Measurements from ENCODE around the gene LNP1.
"Not testable (repeated sequence)": the region's sequence is repeated elsewhere in the genome, so short reads cannot be mapped to it uniquely, and the experiment has no call there.

Gene LNP1

GRCh38 chr3:100437721-100438622, 36.6 kb downstream of the LNP1 start:
- no peak for DNase-seq

DNA sequence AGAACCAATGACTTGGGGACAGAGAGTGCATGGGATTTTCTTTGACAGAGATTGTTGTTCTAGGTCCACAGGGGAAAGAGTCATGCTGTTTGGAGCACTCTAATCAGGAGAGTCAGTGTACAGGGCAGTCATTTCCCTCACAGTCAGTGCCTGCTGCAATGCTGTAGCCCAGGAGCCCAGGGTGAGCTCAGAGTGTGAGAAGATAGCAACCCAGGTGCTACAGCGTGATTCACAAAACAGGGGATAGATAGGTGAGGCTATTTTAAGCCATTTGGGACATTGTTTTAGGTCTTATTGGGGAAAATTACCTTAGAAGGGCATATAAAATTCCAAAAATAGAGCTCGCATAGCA, 37.3 kb downstream of the LNP1 start:
- no peak for DNase-seq

DNA sequence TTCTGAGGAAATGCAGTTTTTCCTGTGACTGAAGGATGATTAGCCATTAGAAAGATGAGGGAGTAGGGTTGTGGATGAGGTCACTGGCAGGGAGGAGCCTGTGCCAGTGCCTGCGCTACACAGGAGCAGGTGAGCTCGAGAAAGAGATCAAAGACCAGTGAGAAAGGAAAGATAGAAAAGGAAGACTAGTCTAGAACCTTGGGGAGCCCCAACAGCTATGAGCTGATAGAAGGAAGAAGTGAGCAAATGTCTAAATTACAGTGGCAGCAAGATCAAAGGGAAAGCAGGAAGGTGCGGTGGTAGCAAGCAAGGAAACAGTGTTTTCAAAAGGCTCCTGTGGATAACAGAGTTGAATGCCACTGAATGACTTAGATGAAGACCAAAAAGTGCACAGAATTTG, 39.6 kb downstream of the LNP1 start:
- DNase-seq = no peak

DNA sequence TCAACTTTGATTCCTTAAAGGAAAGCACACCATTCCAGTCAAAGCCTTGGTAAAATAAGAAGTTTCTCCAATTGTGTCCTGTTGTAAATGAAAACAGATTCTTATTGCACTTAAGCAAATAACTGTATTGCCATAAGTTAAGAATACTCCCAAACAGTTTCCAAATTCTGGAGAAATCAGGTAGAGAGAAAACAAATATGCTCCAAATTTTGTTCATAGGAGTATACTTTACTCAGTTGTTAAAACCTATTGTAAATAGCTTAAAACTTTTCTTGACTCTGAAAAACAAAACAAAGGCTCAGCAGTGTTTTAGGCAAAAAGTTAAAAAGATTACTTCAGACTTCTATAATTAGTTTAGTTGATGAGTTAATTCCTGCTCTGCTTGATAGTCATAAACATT, 42.4 kb downstream of the LNP1 start:
- DNase-seq = no peak

DNA sequence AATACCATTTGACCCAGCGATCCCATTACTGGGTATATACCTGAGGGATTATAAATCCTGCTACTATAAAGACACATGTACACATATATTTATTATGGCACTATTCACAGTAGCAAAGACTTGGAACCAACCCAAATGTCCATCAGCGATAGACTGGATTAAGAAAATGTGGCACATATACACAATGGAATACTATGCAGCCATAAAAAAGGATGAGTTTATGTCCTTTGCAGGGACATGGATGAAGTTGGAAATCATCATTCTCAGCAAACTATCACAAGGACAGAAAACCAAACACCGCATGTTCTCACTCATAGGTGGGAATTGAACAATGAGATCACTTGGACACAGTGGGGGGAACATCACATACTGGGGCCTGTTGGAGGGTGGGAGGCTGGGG, 45.7 kb downstream of the LNP1 start:
- not testable (repeated sequence) for DNase-seq

DNA sequence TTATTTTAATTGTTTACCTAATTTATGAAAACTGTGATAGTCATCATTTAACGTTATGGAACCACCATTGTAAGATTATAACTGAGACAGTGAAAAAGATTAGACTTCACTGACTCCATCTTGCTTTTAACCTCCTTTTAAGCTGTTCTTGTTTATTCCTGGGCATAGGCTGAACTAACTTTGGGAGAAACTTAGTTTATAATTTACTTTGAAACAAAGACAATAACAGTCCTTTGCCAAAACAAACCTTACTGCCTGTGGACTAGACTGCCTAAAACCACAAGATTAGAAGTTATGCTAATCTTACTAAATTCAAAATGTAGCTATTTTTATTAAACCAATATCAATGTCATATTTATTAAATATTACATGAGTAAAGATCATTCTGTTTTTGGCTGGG, 46.7 kb downstream of the LNP1 start:
- no peak for DNase-seq

DNA sequence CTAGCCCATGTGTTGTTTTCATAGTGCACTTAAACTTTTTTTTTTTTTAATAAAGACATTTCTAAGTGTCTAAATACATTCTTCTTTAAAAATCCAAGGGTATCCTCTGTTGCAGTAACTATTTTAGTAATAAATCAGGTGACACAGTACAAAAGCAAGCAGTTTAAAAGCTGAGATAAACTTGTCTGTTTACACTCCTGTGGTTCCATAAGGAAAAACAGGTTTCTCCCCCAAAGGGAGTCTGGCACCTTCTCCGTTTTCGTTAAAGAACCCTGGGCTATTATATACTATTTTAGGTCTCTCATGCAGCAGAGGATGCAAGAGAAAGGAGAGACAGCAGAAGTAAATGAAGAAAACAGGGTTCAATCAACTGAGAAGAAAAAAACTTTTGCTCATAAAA, 47.9 kb downstream of the LNP1 start:
- DNase-seq = no peak

DNA sequence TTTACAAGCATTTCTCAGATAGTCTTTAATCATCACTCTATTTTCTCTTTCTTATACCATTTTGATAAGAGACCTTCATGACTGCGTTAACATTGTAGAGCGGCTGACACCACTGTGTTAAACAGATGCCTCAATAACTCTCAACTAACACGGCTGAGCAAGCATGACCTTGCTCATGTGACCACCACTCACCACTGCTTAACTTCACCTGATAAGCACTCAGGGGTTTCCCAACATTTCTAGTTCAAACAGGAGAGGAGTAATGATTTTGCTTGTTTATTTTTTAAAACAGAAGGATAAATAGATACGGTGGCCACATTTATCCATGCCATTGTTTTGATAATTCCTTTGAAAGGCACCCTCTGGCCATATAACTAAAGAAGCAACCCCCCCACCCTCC, 53.3 kb downstream of the LNP1 start:
- DNase-seq = no peak

DNA sequence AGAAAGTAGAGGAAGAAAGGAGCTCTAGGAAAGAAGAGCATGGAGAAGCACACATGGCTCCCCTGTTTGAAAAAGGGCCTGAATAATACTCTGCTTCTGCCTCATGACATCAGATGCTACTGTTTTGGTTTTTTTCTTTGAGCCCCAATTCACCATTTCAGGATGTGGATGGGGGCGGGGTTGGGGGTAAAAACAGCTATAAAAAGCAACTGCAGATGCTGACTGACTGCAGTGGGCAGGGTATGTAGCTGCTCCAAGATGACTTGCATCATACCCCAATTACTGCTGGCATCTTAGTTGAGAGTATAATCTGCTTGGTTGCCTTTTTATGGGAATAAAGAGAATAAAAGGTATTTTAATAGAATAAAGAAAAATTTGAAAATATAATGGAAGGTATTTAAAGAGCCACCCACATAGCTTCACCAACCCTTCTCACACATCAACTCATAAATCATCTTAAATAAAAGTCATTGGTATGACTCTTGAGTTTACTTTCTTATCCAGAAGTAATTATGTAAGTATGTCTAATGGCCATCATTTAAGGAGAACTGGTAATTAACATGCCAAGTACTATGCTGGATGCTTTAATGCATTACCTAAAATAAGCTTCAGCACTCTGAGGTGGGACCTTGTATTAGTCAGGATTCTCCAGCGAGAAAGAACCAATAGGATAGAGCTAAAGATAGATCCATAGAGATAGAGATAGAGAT, 54.7 kb downstream of the LNP1 start:
- no peak for DNase-seq

DNA sequence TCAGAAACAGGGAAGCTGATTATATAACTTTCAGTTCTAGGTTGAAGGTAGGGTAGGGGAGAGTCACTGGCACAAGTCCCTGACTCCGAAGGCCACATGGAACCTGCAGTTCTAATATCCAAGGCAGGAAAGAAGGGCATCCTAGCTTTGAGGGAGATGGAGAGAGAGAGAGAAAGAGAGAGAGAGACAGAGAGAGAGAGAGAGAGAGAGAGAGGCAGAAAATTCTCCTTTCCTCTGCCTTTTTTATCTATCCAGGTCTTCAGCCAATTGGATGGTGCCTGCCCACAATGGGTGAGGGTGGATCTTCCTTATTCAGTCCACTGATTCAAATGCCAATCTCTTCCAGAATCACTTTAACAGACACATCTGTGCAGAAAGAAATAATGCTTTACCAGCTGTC, 55.4 kb downstream of the LNP1 start:
- no peak for DNase-seq

- DNase-seq = no peak
These were observed 56.5 kb downstream of the LNP1 start for GRCh38 chr3:100457811-100458210.

DNA sequence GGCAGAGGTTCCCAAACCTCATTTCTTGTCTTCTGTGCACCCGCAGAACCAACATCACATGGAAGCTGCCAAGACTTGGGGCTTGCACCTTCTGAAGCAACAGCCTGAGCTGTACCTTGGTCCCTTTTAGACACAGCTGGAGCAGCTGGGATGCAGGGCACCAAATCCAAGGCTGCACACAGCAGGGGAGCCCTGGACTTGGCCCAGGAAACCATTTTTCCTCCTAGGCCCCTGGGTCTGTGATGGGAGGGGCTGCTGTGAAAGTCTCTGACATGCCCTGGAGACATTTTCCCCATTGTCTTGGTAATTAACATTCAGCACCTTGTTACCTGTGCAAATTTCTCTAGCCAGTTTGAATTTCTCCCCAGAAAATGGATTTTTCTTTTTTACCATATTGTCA, 57.5 kb downstream of the LNP1 start:
- no peak for DNase-seq

DNA sequence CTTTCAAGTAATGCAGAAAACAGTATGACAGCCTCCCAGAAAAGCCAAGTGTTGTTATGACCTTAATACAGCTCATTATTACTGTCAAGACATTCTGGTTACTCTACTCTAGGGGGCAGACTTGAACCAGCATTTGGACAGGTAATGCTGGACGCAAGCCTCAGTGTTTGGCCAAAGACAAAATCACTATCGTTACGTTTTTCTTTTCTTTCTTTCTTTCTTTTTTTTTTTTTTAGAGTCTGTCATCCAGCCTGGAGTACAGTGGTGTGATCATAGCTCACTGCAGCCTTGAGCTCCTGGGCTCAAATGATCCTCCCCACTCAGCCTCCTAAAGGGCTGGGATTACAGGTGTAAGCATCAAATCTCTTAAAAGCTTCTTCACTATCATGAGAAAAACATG, 61.7 kb downstream of the LNP1 start:
- peak; percentile 52 for DNase-seq

GRCh38 chr3:100463646-100464155, 62.4 kb downstream of the LNP1 start:
- DNase-seq = no peak

- no peak for DNase-seq
These were observed 64.8 kb downstream of the LNP1 start for GRCh38 chr3:100465892-100466777.

DNA sequence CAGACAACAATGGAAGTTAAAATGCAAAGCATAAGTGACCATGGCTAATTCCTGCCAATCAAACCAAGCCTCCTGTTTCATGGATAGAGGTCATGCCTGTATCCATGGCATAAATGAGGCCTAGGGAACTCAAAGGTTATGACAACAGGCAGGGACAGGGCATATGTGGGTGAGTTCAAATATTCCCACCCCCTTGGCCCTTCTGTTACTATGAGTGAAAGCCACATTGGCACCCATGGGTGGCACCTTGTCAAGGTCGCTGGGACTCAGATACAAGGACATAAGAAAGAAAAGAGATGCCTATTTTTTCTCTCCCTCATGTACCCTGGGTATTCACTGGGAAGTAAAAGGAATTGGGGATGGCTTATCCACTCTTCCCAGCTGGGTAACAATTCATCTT, 65.8 kb downstream of the LNP1 start:
- no peak for DNase-seq

GRCh38 chr3:100468676-100469075, 67.3 kb downstream of the LNP1 start:
- no peak for DNase-seq

- no peak for DNase-seq
These were observed 69.6 kb downstream of the LNP1 start for GRCh38 chr3:100470951-100471350.

DNA sequence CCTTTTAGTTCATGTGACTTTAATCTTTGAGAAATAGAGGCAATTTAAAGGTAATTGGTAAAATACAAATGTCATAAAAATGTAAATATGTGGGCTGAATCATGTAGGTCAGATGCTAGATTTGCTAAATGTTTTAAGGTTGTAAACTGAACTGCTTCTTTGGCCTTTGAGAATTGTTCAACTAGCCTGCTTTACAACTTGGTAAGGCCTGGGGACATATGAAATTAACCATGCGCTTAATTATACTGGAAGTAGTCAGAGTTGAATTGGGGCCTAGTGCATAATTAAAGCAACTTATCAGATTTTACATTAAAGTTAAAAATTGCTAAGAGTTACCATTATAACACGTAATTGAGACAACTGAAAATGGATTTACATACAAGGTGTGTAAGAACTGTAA, 70.1 kb downstream of the LNP1 start:
- no peak for DNase-seq

- DNase-seq = not testable (repeated sequence)
These were observed 76.6 kb downstream of the LNP1 start for GRCh38 chr3:100477851-100478360.

- DNase-seq = not testable (repeated sequence)
These were observed 77.2 kb downstream of the LNP1 start for GRCh38 chr3:100478521-100478920.

DNA sequence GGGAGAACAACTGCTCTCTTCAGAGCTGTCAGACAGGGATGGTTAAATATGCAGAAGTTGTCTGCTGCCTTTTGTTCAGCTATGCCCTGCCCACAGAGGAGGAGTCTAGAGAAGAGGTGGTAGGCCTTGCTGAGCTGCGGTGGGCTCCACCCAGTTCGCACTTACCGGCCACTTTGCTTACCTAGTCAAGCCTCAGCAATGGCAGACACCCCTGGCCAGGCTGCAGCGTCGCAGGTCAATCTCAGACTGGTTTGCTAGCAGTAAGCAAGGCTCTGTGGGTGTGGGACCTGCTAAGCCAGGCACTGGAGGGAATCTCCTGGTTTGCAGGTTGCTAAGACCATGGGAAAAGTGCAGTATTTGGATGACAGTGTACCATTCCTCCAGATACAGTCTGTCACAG, 78.7 kb downstream of the LNP1 start:
- no peak for DNase-seq

- DNase-seq = no peak
These were observed 80.8 kb downstream of the LNP1 start for GRCh38 chr3:100482176-100482575.
